HEK293T (cell line): ENCODE data around the gene PRPF6.

Experiments used
- BHLHE40 ChIP-seq: fragments of 450-650 bp; IDR thresholded peaks from 2 replicates; pipeline ENCODE4 v1.6.1; 2016; ENCODE audit warnings: mild to moderate bottlenecking, moderate library complexity, borderline replicate concordance
- ELF4 ChIP-seq: fragments of 450-650 bp; IDR thresholded peaks from 2 replicates; pipeline ENCODE4 v1.6.1; 2017; ENCODE audit warnings: antibody characterized with exemption
- FOXA1 ChIP-seq: fragments of 450-650 bp; IDR thresholded peaks from 2 replicates; pipeline ENCODE4 v1.6.1; 2016; ENCODE audit warnings: mild to moderate bottlenecking
- FOXK2 ChIP-seq: fragments of 450-650 bp; IDR thresholded peaks from 2 replicates; pipeline ENCODE4 v1.6.1; 2016; ENCODE audit warnings: mild to moderate bottlenecking
- FOXM1 ChIP-seq: fragments of 450-650 bp; IDR thresholded peaks from 2 replicates; pipeline ENCODE4 v1.6.1; 2017; ENCODE audit warnings: mild to moderate bottlenecking, borderline replicate concordance
- HDGF ChIP-seq: fragments of 450-650 bp; IDR thresholded peaks from 2 replicates; pipeline ENCODE4 v1.6.1; 2017; ENCODE audit warnings: antibody characterized with exemption, borderline replicate concordance
- LEF1 ChIP-seq: fragments of 450-650 bp; IDR thresholded peaks from 2 replicates; pipeline ENCODE4 v1.6.1; 2017; ENCODE audit warnings: mild to moderate bottlenecking, borderline replicate concordance
- SP1 ChIP-seq: fragments of 450-650 bp; IDR thresholded peaks from 2 replicates; pipeline ENCODE4 v1.6.1; 2017
- SUZ12 ChIP-seq: fragments of 450-650 bp; IDR thresholded peaks from 2 replicates; pipeline ENCODE4 v1.6.1; 2016; ENCODE audit warnings: mild to moderate bottlenecking
- TARDBP ChIP-seq: fragments of 450-650 bp; IDR thresholded peaks from 2 replicates; pipeline ENCODE4 v1.6.1; 2016
- ZNF384 ChIP-seq: fragments of 450-650 bp; IDR thresholded peaks from 2 replicates; pipeline ENCODE4 v1.6.1; 2016
- TF ChIP-seq, protein P1 (sequence below): fragments of 450-650 bp; IDR thresholded peaks from 2 replicates; pipeline ENCODE4 v1.6.1; 2016

DNA sequence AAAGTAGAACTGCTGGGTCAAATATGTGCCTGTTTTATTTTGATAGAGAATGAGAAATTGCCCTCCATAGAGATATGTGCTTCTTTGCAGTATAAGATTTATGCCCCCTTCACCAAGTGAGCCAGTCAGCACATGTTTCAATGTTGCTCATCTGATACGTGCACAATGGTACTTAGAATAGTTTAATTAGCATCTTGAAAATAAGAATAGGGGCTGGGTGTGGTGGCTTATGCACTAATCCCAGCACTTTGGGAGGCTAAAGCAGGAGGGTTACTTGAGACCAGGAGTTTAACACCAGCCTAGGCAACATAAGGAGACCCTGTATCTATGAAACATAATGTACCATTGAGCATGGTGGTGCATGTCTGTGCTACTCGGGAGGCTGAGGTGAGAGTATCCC is 34.7 kb downstream of the PRPF6 start:
- no peak for TF ChIP-seq ZNF384
- no peak for TF ChIP-seq SUZ12
- TF ChIP-seq LEF1 = no peak
- no peak for TF ChIP-seq SP1
- no peak for TF ChIP-seq ELF4
- no peak for TF ChIP-seq FOXM1
- TF ChIP-seq TARDBP = no peak
- TF ChIP-seq, protein P1, sequence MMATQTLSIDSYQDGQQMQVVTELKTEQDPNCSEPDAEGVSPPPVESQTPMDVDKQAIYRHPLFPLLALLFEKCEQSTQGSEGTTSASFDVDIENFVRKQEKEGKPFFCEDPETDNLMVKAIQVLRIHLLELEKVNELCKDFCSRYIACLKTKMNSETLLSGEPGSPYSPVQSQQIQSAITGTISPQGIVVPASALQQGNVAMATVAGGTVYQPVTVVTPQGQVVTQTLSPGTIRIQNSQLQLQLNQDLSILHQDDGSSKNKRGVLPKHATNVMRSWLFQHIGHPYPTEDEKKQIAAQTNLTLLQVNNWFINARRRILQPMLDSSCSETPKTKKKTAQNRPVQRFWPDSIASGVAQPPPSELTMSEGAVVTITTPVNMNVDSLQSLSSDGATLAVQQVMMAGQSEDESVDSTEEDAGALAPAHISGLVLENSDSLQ = no peak
- no peak for TF ChIP-seq BHLHE40
- no peak for TF ChIP-seq FOXK2
- TF ChIP-seq FOXA1 = no peak
- no peak for TF ChIP-seq HDGF
